ENCODE results near the gene GRK3.

- TF ChIP-seq REST (IDR thresholded peaks at IDR 0.05; ENCODE audit: low read depth) (no peak), SRF (IDR thresholded peaks at IDR 0.05; ENCODE audit: low read depth) (no peak), CTCF (IDR thresholded peaks at IDR 0.05 in 2 of 3, conservative IDR thresholded peaks at IDR 0.05 in 1 of 3; ENCODE audit: borderline replicate concordance in 1 of 3, insufficient read depth in 1 of 3, low read depth in 2 of 3, low read length in 2 of 3) (no peak), EZH2phosphoT487 (IDR thresholded peaks at IDR 0.05; ENCODE audit: borderline replicate concordance) (no peak), POLR2A (IDR thresholded peaks at IDR 0.05; ENCODE audit: borderline replicate concordance, extremely low read depth, insufficient read depth, insufficient read length) (no peak), MAX (IDR thresholded peaks at IDR 0.05) (no peak), POLR2AphosphoS5 (IDR thresholded peaks at IDR 0.05; ENCODE audit: low read depth, low read length) (no peak), RAD21 (IDR thresholded peaks at IDR 0.05; ENCODE audit: low read depth) (no peak), EZH2 (IDR thresholded peaks at IDR 0.05) (no peak), CEBPB (IDR thresholded peaks at IDR 0.05; ENCODE audit: low read depth) (no peak), ELF1 (IDR thresholded peaks at IDR 0.05; ENCODE audit: borderline replicate concordance, low read depth) (no peak), ZNF274 (IDR thresholded peaks at IDR 0.05; ENCODE audit: low read depth, low read length) (no peak)
Measured at GRCh38 chr22:25766418-25766817, 201.9 kb downstream of the GRK3 start.
